HG03521 (cell line): ENCODE data around the gene PATE1.

Experiments
- ATAC-seq: cut with Tn5 transposase; IDR thresholded peaks from one replicate; pipeline ENCODE4 v1.9.1; 2021; ENCODE audit warnings: mild to moderate bottlenecking, moderate library complexity; ENCODE audit not compliant: unreplicated experiment

Gene PATE1

GRCh38 chr11:125787827-125788226 lies 41.7 kb downstream of the PATE1 start, which contains the start of gene PATE3:
Gene PATE3, plus strand, starts transcription at chr11:125788127. Its CDS starts 25 bp downstream, at chr11:125788152.
- no peak for ATAC-seq

GRCh38 chr11:125790825-125791224 lies 44.7 kb downstream of the PATE1 start:
- ATAC-seq = no peak

GRCh38 chr11:125797641-125798040 lies 51.6 kb downstream of the PATE1 start:
- ATAC-seq = no peak
